Muscle of leg (tissue), 11 donors: Measurements from ENCODE around the gene RTN4R. TPM values are rescaled to one million over a fixed set of nuclear protein-coding genes. Genes with fewer than 3 reads are reported as not detected.
A peak's percentile ranks its signal among the peaks of the same experiment; 100 is the strongest.

ENCODE experiments used
- DNase-seq: peaks from one replicate; pipeline ENCODE4 v3.0.0; 2013
- H3K27ac ChIP-seq: one replicate; pipeline ENCODE4 v1.5.1; 2013; ENCODE audit warnings: mild to moderate bottlenecking, low read length, control low read depth
- H3K27me3 ChIP-seq: one replicate; pipeline ENCODE4 v1.6.1; 2013; ENCODE audit warnings: low read length; ENCODE audit not compliant: control insufficient read depth, insufficient read depth
- H3K36me3 ChIP-seq: one replicate; pipeline ENCODE4 v1.6.1; 2013; ENCODE audit warnings: low read length; ENCODE audit not compliant: control insufficient read depth, insufficient read depth
- H3K4me1 ChIP-seq: one replicate; pipeline ENCODE4 v1.6.1; 2013; ENCODE audit warnings: low read length; ENCODE audit not compliant: control insufficient read depth, insufficient read depth
- H3K4me3 ChIP-seq: one replicate; pipeline ENCODE4 v1.5.1; 2013; ENCODE audit warnings: low read length, control low read depth
- H3K9me3 ChIP-seq: replicated peaks from 2 replicates; pipeline ENCODE4 v1.6.1; 2013; ENCODE audit warnings: low read depth, low read length; ENCODE audit not compliant: control insufficient read depth
- WGBS: methylation state at CpG from one replicate; pipeline ENCODE4 v1.1.5; 2013; ENCODE audit warnings: missing lambda C conversion rate; ENCODE audit not compliant: insufficient coverage; 5-methylcytosine and 5-hydroxymethylcytosine counted together
- polyA plus RNA-seq, 8 donors: library from polyadenylated mRNA; unstranded; fragments of 120-200 nt; gene quantifications; one replicate each; pipeline versions ENCODE4 v1.2.1 to v1.2.3, GENCODE V29; 2013; ENCODE audit warnings: inconsistent platforms in 1 of 8, low replicate concordance in 1 of 8; ENCODE audit not compliant: insufficient read length in 8 of 8, insufficient read depth in 1 of 8
- total RNA-seq: library from RNA; stranded (reverse); fragments of 120-200 nt; gene quantifications from one replicate; pipeline ENCODE4 v1.2.4, GENCODE V29; 2013

The RTN4R gene
- total and polyA plus RNA-seq, 9 donors = 7.3 to 19.0 (median 13.5) TPM

DNA sequence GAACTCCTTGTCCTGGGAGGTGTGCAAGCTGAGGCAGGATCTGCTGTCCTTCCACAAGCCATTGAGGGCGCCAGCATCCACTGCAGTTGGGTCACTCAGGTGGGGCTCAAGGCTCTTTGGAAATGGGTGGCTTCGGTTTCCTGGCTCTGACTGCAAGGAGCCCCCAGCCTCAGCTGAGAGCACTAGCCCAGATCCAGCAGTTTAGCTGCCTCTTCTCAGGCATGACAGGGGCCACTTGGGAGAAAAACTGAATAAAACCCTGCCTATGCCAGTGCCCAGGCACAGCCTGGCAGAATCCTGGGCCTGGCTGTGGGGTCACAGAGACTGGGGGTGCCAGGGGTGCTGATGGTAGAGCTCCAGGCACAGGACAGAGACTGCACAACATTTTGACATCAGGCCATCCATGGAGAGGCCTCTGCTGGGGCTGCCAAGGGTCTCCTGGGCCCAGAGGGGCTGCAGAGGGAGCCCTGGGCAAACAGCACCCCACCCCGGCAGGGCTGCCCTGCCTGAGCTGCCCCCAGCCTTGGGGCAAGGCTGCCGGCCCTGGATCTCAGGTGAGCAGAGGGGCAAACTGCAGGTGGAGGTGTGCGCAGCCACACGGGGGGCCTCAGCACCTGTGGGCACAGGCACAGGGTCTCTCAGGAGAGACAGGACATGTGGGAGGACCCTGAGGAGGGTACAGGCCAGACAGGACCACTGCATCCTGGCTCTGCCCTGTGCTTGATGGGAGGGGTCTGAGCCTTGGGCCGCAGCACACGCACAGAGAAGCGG is 28.3 kb downstream of the RTN4R start:
- no peaks in the 10 kb centered on the region for H3K9me3 ChIP-seq
- no peaks in the 10 kb centered on the region for H3K27me3 ChIP-seq
- H3K4me3 ChIP-seq = no peak overlapping the region
- DNase-seq = no peak
- H3K4me1 ChIP-seq = peaks cover 89% of the 10 kb centered on the region
- peaks cover 10% of the 10 kb centered on the region for H3K36me3 ChIP-seq
- WGBS = 33% methylated on average over 8 of the region's 9 CpGs
- H3K27ac ChIP-seq = peak overlapping the region; percentile 85

DNA sequence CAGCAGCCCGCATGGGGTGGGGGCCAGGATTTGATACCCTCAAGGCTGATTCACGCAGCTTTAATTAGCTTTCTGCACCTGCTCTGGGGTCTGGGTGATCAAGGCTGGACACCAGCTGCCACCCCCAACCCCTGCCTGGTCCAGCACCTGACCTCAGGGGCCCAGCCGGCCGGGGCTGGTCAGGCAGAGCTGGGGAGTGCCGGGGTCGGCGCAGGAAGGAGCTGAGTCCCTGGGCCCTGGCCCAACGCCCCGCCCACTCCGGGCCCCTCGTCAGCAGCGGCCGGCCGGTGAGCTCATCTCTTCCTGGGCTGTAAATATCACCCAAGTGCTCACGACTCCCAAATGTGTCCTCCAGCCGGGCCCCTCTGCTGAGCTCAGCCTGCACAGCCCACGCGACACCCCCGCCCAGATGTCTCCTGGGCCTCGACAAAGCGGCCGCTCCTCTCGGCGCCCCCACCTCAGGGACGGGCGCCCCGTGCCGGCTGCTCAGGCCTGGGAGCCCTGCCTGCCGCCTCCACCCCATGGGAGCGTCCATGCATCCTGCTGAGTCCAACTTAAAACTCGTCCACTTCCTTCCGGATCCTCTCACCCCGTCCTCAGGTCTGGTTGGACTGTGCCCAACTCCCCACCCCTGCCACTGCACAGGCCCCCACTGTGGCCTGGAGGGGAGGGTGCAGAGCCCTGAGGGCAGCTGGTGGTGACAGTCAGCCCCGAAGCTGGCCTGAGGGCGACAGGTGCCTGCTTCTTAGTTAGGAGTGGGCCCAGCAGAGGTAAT is 29.0 kb downstream of the RTN4R start:
- H3K4me1 ChIP-seq = peaks cover 81% of the 10 kb centered on the region
- no peaks in the 10 kb centered on the region for H3K27me3 ChIP-seq
- H3K27ac ChIP-seq = peak overlapping the region; percentile 85
- H3K36me3 ChIP-seq = peaks cover 10% of the 10 kb centered on the region
- 13% methylated on average over 34 of the region's 35 CpGs for WGBS
- H3K4me3 ChIP-seq = no peak overlapping the region
- H3K9me3 ChIP-seq = no peaks in the 10 kb centered on the region
- DNase-seq = peak; percentile 92

DNA sequence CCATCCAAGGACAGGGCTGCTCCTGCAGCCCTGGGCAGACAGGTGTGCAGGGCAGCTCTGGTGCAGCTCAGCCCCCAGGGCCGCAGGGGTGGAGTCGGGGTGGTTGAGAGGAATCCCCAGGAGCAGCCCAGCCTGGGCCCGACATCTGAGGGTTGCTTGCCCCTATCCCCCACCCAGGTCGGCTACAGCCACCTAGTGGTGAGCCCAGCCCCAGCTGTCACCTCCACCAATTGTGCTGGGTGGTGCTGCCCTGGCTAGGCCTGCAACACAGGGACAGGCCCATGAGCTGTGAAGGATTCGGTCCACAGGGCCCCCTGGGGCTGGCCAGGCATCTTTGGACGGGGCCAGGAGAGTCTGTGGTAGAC is 29.6 kb downstream of the RTN4R start:
- Histone ChIP-seq H3K36me3 (peaks cover 10% of the 10 kb centered on the region), H3K4me1 (peaks cover 76% of the 10 kb centered on the region), H3K4me3 (no peak overlapping the region), H3K27me3 (no peaks in the 10 kb centered on the region), H3K27ac (peak overlapping the region; percentile 85), H3K9me3 (no peaks in the 10 kb centered on the region)
- no peak for DNase-seq
- WGBS = 28% methylated on average over 4 of the region's 6 CpGs

DNA sequence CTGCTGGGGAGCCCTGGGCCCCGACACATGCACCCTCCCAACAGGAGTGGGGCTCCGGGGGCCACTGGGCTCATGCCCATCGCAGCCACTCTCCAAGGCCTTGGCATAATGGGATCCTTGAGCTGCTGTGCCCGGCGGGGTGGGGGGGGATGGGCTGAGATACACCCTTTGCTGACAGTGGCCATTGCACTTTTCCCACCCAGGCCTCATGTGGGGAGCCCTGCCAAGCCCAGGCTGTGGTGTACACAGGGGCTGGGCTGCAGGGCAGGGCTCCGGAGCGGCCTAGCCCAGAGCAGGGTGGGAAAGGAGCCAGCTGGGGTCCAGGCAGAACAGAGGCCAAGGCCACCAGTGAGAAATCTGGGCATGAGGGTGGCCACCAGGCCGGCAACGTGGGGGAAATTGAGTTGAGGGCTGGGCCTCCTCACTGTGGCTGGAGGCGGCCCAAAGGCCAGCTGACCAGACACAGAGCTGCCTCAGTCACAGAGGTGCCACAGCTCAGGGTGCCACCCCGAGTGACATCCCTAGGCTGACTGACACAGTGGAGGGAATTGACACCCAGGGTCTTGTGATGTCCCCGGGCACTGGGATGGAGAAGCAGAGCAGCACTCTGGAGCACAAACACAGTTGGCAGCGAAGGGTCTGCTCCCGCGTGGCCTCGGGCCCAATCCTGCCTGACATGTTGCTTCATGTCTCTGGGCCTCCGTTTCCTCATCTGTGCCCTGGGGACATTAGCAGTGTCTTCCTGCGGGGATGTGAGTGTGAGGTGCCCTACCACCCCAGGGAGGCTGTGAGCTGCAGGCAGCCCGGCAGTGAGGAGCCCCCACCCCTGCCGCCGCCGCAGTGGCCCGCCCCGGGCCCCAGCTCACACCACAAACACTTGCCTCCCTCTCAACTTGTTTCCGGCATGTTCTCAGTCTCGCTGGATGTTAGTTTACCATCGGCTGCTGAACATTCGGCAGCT is 30.4 kb downstream of the RTN4R start:
- Histone ChIP-seq H3K36me3 (peaks cover 10% of the 10 kb centered on the region), H3K4me3 (no peak overlapping the region), H3K4me1 (peaks cover 68% of the 10 kb centered on the region), H3K9me3 (no peaks in the 10 kb centered on the region), H3K27ac (peak overlapping the region; percentile 85), H3K27me3 (no peaks in the 10 kb centered on the region)
- 73% methylated on average over 13 of the region's 28 CpGs for WGBS
- no peak for DNase-seq

DNA sequence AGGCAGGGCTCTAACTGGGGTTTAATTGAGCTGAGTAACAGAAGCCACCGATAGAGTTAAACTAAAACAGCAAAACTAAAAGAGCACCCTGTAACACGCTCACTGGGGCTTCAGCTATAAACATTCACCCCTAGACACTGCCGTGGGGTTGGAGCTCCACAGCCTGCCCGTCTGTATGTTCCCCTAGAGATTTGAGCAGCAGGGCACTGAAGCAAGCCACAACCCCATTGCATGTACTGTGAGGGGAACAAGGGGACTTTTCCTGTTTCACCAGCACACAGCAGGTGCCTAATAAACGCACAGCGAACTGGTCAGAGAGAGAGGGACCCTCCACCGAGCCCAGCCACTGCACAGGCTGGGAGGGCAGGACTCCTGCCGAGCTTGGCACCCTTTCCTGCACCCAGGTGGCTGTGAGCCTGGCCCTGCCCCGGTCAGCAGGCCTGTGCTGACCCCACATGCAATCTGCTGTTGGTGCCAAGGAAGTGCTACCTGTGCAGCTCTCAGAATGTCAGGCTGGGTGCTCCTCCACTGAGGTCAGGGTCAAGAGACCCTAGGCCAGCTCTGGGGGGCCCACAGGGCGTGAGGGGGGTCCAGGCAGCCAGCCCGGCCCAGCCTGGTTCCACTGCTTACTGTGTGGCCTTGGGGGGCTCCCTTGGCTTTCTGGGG is 31.9 kb downstream of the RTN4R start:
- 81% methylated on average over 7 of the region's 11 CpGs for WGBS
- Histone ChIP-seq H3K27me3 (no peaks in the 10 kb centered on the region), H3K9me3 (no peaks in the 10 kb centered on the region), H3K36me3 (no peaks in the 10 kb centered on the region), H3K27ac (no peak overlapping the region), H3K4me1 (peaks cover 54% of the 10 kb centered on the region), H3K4me3 (no peak overlapping the region)
- no peak for DNase-seq

DNA sequence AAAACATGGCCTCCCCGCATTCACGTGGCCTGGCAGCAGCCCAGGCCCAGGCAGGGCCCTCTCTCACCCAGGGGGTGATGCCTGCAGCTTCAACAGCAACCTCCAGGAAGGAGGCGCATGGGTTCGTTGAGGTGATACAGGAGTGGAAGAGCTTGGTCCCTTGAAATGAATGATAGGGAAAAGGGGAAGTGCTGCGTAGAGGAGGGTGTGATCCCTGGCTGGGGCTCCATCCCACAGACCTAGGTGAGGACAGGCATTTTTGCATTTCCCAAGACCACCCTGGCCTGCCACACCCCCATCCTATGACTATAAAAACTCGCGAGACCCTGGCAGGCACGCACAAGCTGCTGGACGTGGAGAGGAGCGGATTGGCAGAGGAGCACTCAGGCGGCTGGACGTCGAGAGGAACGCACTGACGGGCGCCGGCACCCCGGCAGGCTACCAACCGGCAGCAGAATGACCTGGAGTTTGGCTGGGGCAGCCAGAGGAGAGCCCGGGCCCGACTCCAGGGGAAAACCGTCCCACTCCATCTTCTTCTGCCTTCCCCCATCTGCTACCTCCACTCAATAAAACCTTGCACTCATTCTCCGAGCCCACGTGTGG is 32.6 kb downstream of the RTN4R start:
- 76% methylated on average over 23 of the region's 24 CpGs for WGBS
- no peak overlapping the region for H3K4me3 ChIP-seq
- no peaks in the 10 kb centered on the region for H3K36me3 ChIP-seq
- peaks cover 51% of the 10 kb centered on the region for H3K4me1 ChIP-seq
- H3K27me3 ChIP-seq = no peaks in the 10 kb centered on the region
- DNase-seq = no peak
- H3K9me3 ChIP-seq = no peaks in the 10 kb centered on the region
- H3K27ac ChIP-seq = no peak overlapping the region

DNA sequence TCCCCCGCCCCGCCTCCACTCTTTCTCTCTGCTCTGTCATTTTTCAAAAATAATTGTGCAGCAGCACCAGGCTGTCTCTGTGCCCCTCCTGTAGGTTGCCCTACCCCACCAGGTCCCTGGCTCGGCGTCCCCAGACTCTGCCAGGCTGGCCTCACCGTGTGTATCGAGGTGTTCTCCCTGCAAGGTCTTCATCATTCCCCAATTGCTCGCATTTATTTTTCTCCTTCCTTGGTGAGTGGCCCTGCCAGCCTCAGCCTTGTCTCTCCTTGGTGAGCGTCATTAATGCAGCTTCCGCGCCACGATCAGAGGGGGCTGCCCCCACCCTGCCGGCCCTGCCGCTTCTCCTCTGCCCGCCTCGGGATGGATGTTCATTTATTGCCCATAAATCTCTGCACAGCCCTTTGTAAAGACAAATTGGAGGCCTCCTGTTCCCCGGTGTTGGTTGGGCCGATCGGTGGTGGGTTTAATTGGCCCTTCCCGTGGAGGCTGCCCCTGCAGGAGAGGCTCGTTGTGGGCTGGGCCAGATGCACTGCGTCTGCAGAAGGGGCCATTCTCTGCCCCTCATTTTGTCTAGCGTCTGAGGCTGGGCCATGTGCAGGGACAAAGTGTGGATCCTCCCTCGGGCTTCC is 33.2 kb downstream of the RTN4R start:
- no peak for DNase-seq
- 58% methylated on average over 21 of the region's 23 CpGs for WGBS

DNA sequence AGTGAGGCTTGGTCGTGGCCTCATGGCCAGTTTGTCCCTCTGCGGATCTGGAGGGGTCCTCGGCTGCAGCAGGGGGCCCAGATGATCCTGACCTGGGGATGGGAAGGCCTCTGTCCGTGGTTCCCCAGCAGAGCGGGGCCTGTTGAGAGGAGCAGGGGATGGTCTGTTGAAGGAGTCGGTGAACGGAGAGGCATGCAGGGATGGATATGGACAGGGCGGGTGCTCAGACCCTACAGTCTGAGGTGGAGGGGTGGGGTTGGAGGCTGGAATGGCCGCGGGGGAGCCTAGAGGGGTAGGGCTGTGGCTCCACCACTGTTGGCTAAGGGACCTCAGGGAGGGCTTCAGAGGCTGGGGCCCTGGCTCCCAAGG is 33.8 kb downstream of the RTN4R start:
- no peak overlapping the region for H3K27ac ChIP-seq
- no peaks in the 10 kb centered on the region for H3K27me3 ChIP-seq
- H3K9me3 ChIP-seq = no peaks in the 10 kb centered on the region
- H3K4me1 ChIP-seq = peaks cover 51% of the 10 kb centered on the region
- 81% methylated on average over 8 of the region's 10 CpGs for WGBS
- no peak overlapping the region for H3K4me3 ChIP-seq
- no peak for DNase-seq
- H3K36me3 ChIP-seq = no peaks in the 10 kb centered on the region

More for the DNA sequence above, 33.2 kb downstream of the RTN4R start:
- Histone ChIP-seq H3K27me3 (no peaks in the 10 kb centered on the region), H3K27ac (no peak overlapping the region), H3K4me3 (no peak overlapping the region), H3K9me3 (no peaks in the 10 kb centered on the region), H3K4me1 (peaks cover 51% of the 10 kb centered on the region), H3K36me3 (no peaks in the 10 kb centered on the region)
